Mesenchymal stem cell (in vitro differentiated cells and primary cell): ENCODE data around the gene JMJD7.

Experiments
- DNase-seq: peaks from one replicate; pipeline ENCODE4 v3.0.0-alpha.2; 2013
- H2AFZ ChIP-seq: one replicate; pipeline ENCODE4 v1.6.1; 2013; ENCODE audit warnings: low read depth, mild to moderate bottlenecking, control low read depth, inconsistent platforms, low read length, moderate library complexity
- H2AK5ac ChIP-seq: 2 replicates; pipeline ENCODE4 v1.6.1; 2013; ENCODE audit warnings: low read length, moderate library complexity, mild to moderate bottlenecking, inconsistent platforms; ENCODE audit not compliant: severe bottlenecking
- H2BK120ac ChIP-seq: one replicate; pipeline ENCODE4 v1.6.1; 2013; ENCODE audit warnings: low read depth, mild to moderate bottlenecking, inconsistent platforms, low read length, moderate library complexity
- H2BK12ac ChIP-seq, 2 experiments: one replicate each; pipeline ENCODE4 v1.6.1; 2013; ENCODE audit warnings: inconsistent platforms in 2 of 2, low read length in 2 of 2, mild to moderate bottlenecking in 2 of 2, moderate library complexity in 2 of 2, control low read depth in 1 of 2
- H2BK15ac ChIP-seq: one replicate; pipeline ENCODE4 v1.6.1; 2013; ENCODE audit warnings: mild to moderate bottlenecking, low read depth, inconsistent platforms; ENCODE audit not compliant: poor library complexity, severe bottlenecking
- H2BK5ac ChIP-seq: 2 replicates; pipeline ENCODE4 v1.6.1; 2013; ENCODE audit warnings: low read depth, mild to moderate bottlenecking, low read length, control low read depth, inconsistent platforms; ENCODE audit not compliant: poor library complexity, severe bottlenecking
- H3K14ac ChIP-seq, 2 experiments: one replicate each; pipeline ENCODE4 v1.6.1; 2013; ENCODE audit warnings: inconsistent platforms in 2 of 2, low read length in 2 of 2, control low read depth in 1 of 2, mild to moderate bottlenecking in 1 of 2, moderate library complexity in 1 of 2
- H3K18ac ChIP-seq, 2 experiments: one replicate each; pipeline ENCODE4 v1.6.1; 2013; ENCODE audit warnings: inconsistent platforms in 2 of 2, low read length in 2 of 2, control low read depth in 1 of 2, low read depth in 1 of 2, mild to moderate bottlenecking in 1 of 2
- H3K23ac ChIP-seq, 2 experiments: one replicate each; pipeline ENCODE4 v1.6.1; 2013; ENCODE audit warnings: inconsistent platforms in 2 of 2, low read length in 2 of 2, mild to moderate bottlenecking in 2 of 2, moderate library complexity in 2 of 2, control low read depth in 1 of 2
- H3K27ac ChIP-seq: 2 replicates; pipeline ENCODE4 v1.5.1; 2013; ENCODE audit warnings: mild to moderate bottlenecking, moderate library complexity, low read length, control low read depth, inconsistent platforms; ENCODE audit not compliant: poor library complexity, severe bottlenecking
- H3K27me3 ChIP-seq, 2 experiments: 2 replicates each; pipeline versions ENCODE4 v1.6.1 to v1.7.0; 2013; ENCODE audit warnings: low read length in 2 of 2, mild to moderate bottlenecking in 2 of 2, moderate library complexity in 2 of 2, control low read depth in 1 of 2, inconsistent platforms in 1 of 2; ENCODE audit not compliant: control insufficient read depth in 1 of 2, insufficient read depth in 1 of 2
- H3K36me3 ChIP-seq, 2 experiments: 2 replicates each; pipeline versions ENCODE4 v1.6.1 to v1.7.0; 2013; ENCODE audit warnings: low read length in 2 of 2, control low read depth in 1 of 2, inconsistent platforms in 1 of 2, low read depth in 1 of 2, mild to moderate bottlenecking in 1 of 2; ENCODE audit not compliant: insufficient read depth in 2 of 2, control insufficient read depth in 1 of 2
- H3K4ac ChIP-seq, 2 experiments: one replicate each; pipeline ENCODE4 v1.6.1; 2013; ENCODE audit warnings: inconsistent platforms in 2 of 2, low read length in 2 of 2, mild to moderate bottlenecking in 2 of 2, moderate library complexity in 2 of 2, control low read depth in 1 of 2, low read depth in 1 of 2
- H3K4me1 ChIP-seq: 2 replicates; pipeline ENCODE4 v1.6.1; 2013; ENCODE audit warnings: low read depth, low read length, control low read depth; ENCODE audit not compliant: control insufficient read depth, insufficient read depth
- H3K4me2 ChIP-seq: 2 replicates; pipeline ENCODE4 v1.6.1; 2013; ENCODE audit warnings: low read length, mild to moderate bottlenecking, inconsistent platforms; ENCODE audit not compliant: poor library complexity, severe bottlenecking
- H3K4me3 ChIP-seq, 2 experiments: 2 replicates each; pipeline versions ENCODE4 v1.5.1 to v1.7.0; 2013; ENCODE audit warnings: low read length in 2 of 2, mild to moderate bottlenecking in 2 of 2, control low read depth in 1 of 2, low read depth in 1 of 2; ENCODE audit not compliant: insufficient read depth in 1 of 2
- H3K79me1 ChIP-seq: replicated peaks from 2 replicates; pipeline ENCODE4 v1.6.1; 2013; ENCODE audit warnings: mild to moderate bottlenecking, control low read depth, low read length, inconsistent platforms; ENCODE audit not compliant: poor library complexity, severe bottlenecking
- H3K9ac ChIP-seq: 2 replicates; pipeline ENCODE4 v1.7.0; 2013; ENCODE audit warnings: mild to moderate bottlenecking, low read length, moderate library complexity
- H3K9me3 ChIP-seq: 2 replicates; pipeline ENCODE4 v1.7.0; 2013; ENCODE audit warnings: mild to moderate bottlenecking, low read length; ENCODE audit not compliant: control insufficient read depth
- H4K8ac ChIP-seq: one replicate; pipeline ENCODE4 v1.6.1; 2013; ENCODE audit warnings: inconsistent platforms, mild to moderate bottlenecking, low read length, moderate library complexity
- H4K91ac ChIP-seq: one replicate; pipeline ENCODE4 v1.6.1; 2013; ENCODE audit warnings: mild to moderate bottlenecking, low read length, inconsistent platforms
- WGBS: methylation state at CpG from one replicate; pipeline ENCODE4 v1.1.7; 2013; ENCODE audit warnings: mixed read lengths; 5-methylcytosine and 5-hydroxymethylcytosine counted together

JMJD7 gene

GRCh38 chr15:41822957-41823356 lies 4.9 kb upstream of the JMJD7 start:
- no peak overlapping the region for H2BK5ac ChIP-seq
- H3K4me1 ChIP-seq, result peaks cover 12% of the 10 kb centered on the region
- no peaks in the 10 kb centered on the region for H3K79me1 ChIP-seq
- H4K8ac ChIP-seq, result no peak overlapping the region
- no peak for DNase-seq
- H2BK120ac ChIP-seq, result no peak overlapping the region
- no peak overlapping the region for H3K18ac ChIP-seq
- H3K27ac ChIP-seq, result no peak overlapping the region
- WGBS, result 91% methylated on average over 6 of the region's 6 CpGs
- no peaks in the 10 kb centered on the region for H3K9me3 ChIP-seq
- no peak overlapping the region for H2BK12ac ChIP-seq
- H3K23ac ChIP-seq, result no peak overlapping the region
- no peak overlapping the region for H3K4me3 ChIP-seq
- no peak overlapping the region for H4K91ac ChIP-seq
- H3K14ac ChIP-seq, result no peak overlapping the region
- no peak overlapping the region for H2AFZ ChIP-seq
- no peak overlapping the region for H3K4me2 ChIP-seq
- no peak overlapping the region for H2AK5ac ChIP-seq
- no peak overlapping the region for H3K9ac ChIP-seq
- H2BK15ac ChIP-seq, result no peak overlapping the region
- peaks cover 81 to 84% of the 10 kb centered on the region in 2 experiments for H3K36me3 ChIP-seq
- H3K27me3 ChIP-seq, result no peaks in the 10 kb centered on the region
- H3K4ac ChIP-seq, result no peak overlapping the region

- Histone ChIP-seq H3K36me3 (peaks cover 76 to 79% of the 10 kb centered on the region in 2 experiments), H2BK120ac (no peak overlapping the region), H2BK12ac (no peak overlapping the region), H3K27ac (no peak overlapping the region), H4K8ac (no peak overlapping the region), H2BK15ac (no peak overlapping the region), H3K23ac (no peak overlapping the region), H2AK5ac (no peak overlapping the region), H3K4me3 (no peak overlapping the region), H3K4ac (no peak overlapping the region), H3K27me3 (no peaks in the 10 kb centered on the region), H3K18ac (no peak overlapping the region), H2AFZ (no peak overlapping the region), H3K4me1 (peaks cover 12% of the 10 kb centered on the region), H3K14ac (no peak overlapping the region), H3K4me2 (no peak overlapping the region), H4K91ac (no peak overlapping the region), H3K79me1 (no peaks in the 10 kb centered on the region), H3K9ac (no peak overlapping the region), H2BK5ac (no peak overlapping the region), H3K9me3 (no peaks in the 10 kb centered on the region)
- 99% methylated on average over 11 of the region's 11 CpGs for WGBS
- DNase-seq, result no peak
Observed at GRCh38 chr15:41823502-41823901, 4.4 kb upstream of the JMJD7 start.

GRCh38 chr15:41824062-41824745 lies 3.7 kb upstream of the JMJD7 start:
- no peak overlapping the region for H2AK5ac ChIP-seq
- H3K36me3 ChIP-seq, result peaks cover 69 to 72% of the 10 kb centered on the region in 2 experiments
- H3K27me3 ChIP-seq, result no peaks in the 10 kb centered on the region
- H2BK15ac ChIP-seq, result no peak overlapping the region
- no peak overlapping the region for H3K4me2 ChIP-seq
- no peaks in the 10 kb centered on the region for H3K79me1 ChIP-seq
- DNase-seq, result no peak
- no peak overlapping the region for H3K4ac ChIP-seq
- no peak overlapping the region for H3K9ac ChIP-seq
- no peak overlapping the region for H3K14ac ChIP-seq
- H3K4me1 ChIP-seq, result peaks cover 13% of the 10 kb centered on the region
- H3K23ac ChIP-seq, result no peak overlapping the region
- H3K4me3 ChIP-seq, result no peak overlapping the region
- H2BK5ac ChIP-seq, result no peak overlapping the region
- WGBS, result 97% methylated on average over 19 of the region's 19 CpGs
- H2BK120ac ChIP-seq, result no peak overlapping the region
- H2AFZ ChIP-seq, result no peak overlapping the region
- H4K8ac ChIP-seq, result no peak overlapping the region
- no peak overlapping the region for H3K27ac ChIP-seq
- no peak overlapping the region for H2BK12ac ChIP-seq
- no peaks in the 10 kb centered on the region for H3K9me3 ChIP-seq
- H3K18ac ChIP-seq, result no peak overlapping the region
- no peak overlapping the region for H4K91ac ChIP-seq

GRCh38 chr15:41825145-41825544 lies 2.7 kb upstream of the JMJD7 start:
- no peak overlapping the region for H3K4ac ChIP-seq
- no peaks in the 10 kb centered on the region for H3K27me3 ChIP-seq
- H3K36me3 ChIP-seq, result peaks cover 60 to 68% of the 10 kb centered on the region in 2 experiments
- H3K27ac ChIP-seq, result no peak overlapping the region
- peaks cover 16% of the 10 kb centered on the region for H3K4me1 ChIP-seq
- H3K4me2 ChIP-seq, result no peak overlapping the region
- no peak overlapping the region for H4K8ac ChIP-seq
- no peak overlapping the region for H2BK12ac ChIP-seq
- no peak overlapping the region for H3K4me3 ChIP-seq
- H2AFZ ChIP-seq, result no peak overlapping the region
- H3K9ac ChIP-seq, result no peak overlapping the region
- H2BK120ac ChIP-seq, result no peak overlapping the region
- no peak overlapping the region for H4K91ac ChIP-seq
- 96% methylated on average over 10 of the region's 10 CpGs for WGBS
- no peak overlapping the region for H3K14ac ChIP-seq
- no peak overlapping the region for H3K18ac ChIP-seq
- no peak overlapping the region for H2BK5ac ChIP-seq
- no peaks in the 10 kb centered on the region for H3K9me3 ChIP-seq
- H3K79me1 ChIP-seq, result peaks cover under 1% of the 10 kb centered on the region
- no peak overlapping the region for H3K23ac ChIP-seq
- no peak overlapping the region for H2AK5ac ChIP-seq
- no peak for DNase-seq
- H2BK15ac ChIP-seq, result no peak overlapping the region
